Measurements from ENCODE around the gene IVD. TPM values are rescaled to one million over a fixed set of nuclear protein-coding genes. Genes with fewer than 3 reads are reported as not detected.
A peak's percentile ranks its signal among the peaks of the same experiment; 100 is the strongest.

Gene IVD
- polyA plus RNA-seq, 3 donors from 2014 or later, result 41.8 to 63.0 (median 60.6) TPM

DNA sequence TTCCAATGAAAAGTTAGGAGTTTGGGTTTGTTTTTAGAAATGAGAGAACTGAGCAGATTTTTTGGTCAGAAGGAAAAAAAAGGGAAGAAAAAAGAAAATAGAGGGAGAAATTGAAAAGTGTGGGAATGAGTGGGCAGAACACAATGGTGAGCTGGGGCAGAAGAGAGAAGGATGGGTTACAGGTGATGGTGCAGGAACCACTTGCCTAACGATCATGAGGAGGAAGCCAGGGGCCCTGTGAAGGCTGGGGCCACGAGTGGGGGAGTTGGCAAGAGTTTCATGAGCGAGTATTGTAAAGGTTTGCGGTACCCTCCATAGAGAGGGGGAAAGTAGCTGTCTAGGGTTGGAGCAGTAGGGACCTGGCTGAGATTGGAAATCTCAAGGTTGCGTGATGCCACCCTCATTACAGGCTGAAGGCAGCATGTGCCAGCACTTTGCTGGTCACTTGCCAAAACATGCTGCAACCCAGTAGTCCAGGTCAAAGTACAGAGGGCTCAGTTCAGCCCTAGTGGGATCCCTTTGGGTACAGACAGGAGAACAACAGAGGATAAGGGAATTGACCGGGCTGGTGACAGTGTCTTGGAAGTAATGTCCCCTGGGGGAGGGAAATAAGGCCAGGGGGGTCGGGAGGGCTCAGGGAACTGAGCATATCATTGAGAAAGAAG lies 6.6 kb downstream of the IVD start:
- H3K9me3 Mint-ChIP-seq, result no peaks in the 10 kb centered on the region
- H3K27me3 Mint-ChIP-seq (ENCODE audit: low read depth in 3 of 3), result no peaks in the 10 kb centered on the region
- H3K27ac Mint-ChIP-seq, result peak overlapping the region in 4 of 6 donors; percentile 4 to 74 (median 37)
- H3K36me3 Mint-ChIP-seq, result peaks cover 24 to 40% (median 33%) of the 10 kb centered on the region in 3 donors
- DNase-seq, result no peak
- H3K4me3 Mint-ChIP-seq, result no peak overlapping the region
- peaks cover 7 to 11% of the 10 kb centered on the region in 2 donors for H3K4me1 Mint-ChIP-seq

DNA sequence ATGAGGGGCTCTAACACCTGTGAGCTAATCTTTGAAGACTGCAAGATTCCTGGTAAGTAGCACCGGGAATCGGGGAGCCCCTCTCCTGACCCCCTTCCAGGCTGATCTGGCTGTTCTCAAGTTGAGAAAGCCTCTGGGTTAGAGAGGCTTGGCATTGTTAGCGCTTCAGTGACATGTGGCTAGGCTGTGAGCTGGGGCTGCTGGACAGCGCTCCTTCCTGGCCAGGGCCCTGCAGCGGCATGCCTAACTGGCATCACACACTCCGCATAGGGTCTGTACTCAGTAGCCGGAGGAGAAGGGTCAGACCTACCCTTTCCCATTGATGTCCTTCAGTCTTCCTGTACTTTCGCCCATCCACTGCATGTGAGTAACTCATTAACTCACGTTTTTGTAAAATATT lies 7.4 kb downstream of the IVD start:
- H3K4me3 Mint-ChIP-seq, result no peak overlapping the region
- H3K36me3 Mint-ChIP-seq, result peaks cover 27 to 40% (median 36%) of the 10 kb centered on the region in 3 donors
- H3K9me3 Mint-ChIP-seq, result no peaks in the 10 kb centered on the region
- H3K4me1 Mint-ChIP-seq, result peaks cover 0 to 3% of the 10 kb centered on the region in 2 donors
- no peak for DNase-seq
- H3K27me3 Mint-ChIP-seq (ENCODE audit: low read depth in 3 of 3), result no peaks in the 10 kb centered on the region
- H3K27ac Mint-ChIP-seq, result no peak overlapping the region

DNA sequence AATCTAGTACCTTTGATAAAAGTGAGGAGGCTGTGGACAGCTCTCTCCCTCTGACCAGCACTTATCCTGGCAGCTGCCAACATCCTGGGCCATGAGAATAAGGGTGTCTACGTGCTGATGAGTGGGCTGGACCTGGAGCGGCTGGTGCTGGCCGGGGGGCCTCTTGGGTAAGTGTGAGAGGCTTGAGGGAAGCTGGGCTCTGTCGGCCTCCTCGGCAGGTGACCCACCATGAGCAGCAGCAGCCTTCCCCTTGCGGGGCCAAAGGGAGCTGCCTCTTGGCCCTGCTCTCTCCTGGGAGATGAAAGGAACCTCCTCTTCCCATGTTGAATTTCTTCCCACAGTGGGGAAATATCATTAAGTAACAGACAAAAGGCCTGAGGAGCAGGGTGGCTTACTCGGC lies 9.2 kb downstream of the IVD start:
- no peak for DNase-seq
- H3K9me3 Mint-ChIP-seq, result no peaks in the 10 kb centered on the region
- no peaks in the 10 kb centered on the region for H3K27me3 Mint-ChIP-seq (ENCODE audit: low read depth in 3 of 3)
- no peak overlapping the region for H3K4me3 Mint-ChIP-seq
- peak overlapping the region in 1 of 6 donors; percentile 7 for H3K27ac Mint-ChIP-seq
- peaks cover 28 to 40% (median 36%) of the 10 kb centered on the region in 3 donors for H3K36me3 Mint-ChIP-seq
- H3K4me1 Mint-ChIP-seq, result no peaks in the 10 kb centered on the region

DNA sequence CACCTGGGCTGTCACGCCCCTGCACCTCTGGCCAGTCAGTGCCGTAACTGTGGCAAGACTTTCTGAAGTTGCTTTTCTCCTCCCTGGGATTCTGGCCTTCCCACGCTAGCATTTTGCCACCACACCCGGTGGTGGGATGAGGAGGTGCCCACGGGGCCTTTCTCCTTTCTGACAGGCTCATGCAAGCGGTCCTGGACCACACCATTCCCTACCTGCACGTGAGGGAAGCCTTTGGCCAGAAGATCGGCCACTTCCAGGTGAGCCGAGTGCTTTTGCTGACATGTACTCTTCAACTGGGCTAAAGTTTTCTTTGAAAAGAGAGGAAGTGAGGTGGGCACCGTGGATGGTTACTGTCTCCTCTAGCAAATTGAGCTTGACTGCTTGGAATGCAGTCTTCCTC lies 9.6 kb downstream of the IVD start:
- H3K4me1 Mint-ChIP-seq, result no peaks in the 10 kb centered on the region
- no peak for DNase-seq
- no peaks in the 10 kb centered on the region for H3K9me3 Mint-ChIP-seq
- H3K27me3 Mint-ChIP-seq (ENCODE audit: low read depth in 3 of 3), result no peaks in the 10 kb centered on the region
- H3K27ac Mint-ChIP-seq, result peak overlapping the region in 1 of 6 donors; percentile 43
- no peak overlapping the region for H3K4me3 Mint-ChIP-seq
- H3K36me3 Mint-ChIP-seq, result peaks cover 26 to 37% (median 34%) of the 10 kb centered on the region in 3 donors

- peaks cover 18 to 29% (median 26%) of the 10 kb centered on the region in 3 donors for H3K36me3 Mint-ChIP-seq
- H3K27me3 Mint-ChIP-seq (ENCODE audit: low read depth in 3 of 3), result peaks cover 0 to 2% (median 0%) of the 10 kb centered on the region in 3 donors
- no peaks in the 10 kb centered on the region for H3K9me3 Mint-ChIP-seq
- H3K27ac Mint-ChIP-seq, result peak overlapping the region in 1 of 6 donors; percentile 46
- DNase-seq, result no peak
- H3K4me3 Mint-ChIP-seq, result no peak overlapping the region
- no peaks in the 10 kb centered on the region for H3K4me1 Mint-ChIP-seq
These were observed 10.5 kb downstream of the IVD start for GRCh38 chr15:40416056-40416455.

- Mint-ChIP-seq H3K4me1 (peaks cover 0 to 4% of the 10 kb centered on the region in 2 donors), H3K36me3 (peaks cover 7 to 13% (median 13%) of the 10 kb centered on the region in 3 donors), H3K27me3 (ENCODE audit: low read depth in 3 of 3) (peaks cover 0 to 2% (median 0%) of the 10 kb centered on the region in 3 donors), H3K27ac (peak overlapping the region in 1 of 6 donors; percentile 35), H3K4me3 (no peak overlapping the region), H3K9me3 (no peaks in the 10 kb centered on the region)
- DNase-seq, result no peak
These were observed 12.5 kb downstream of the IVD start for GRCh38 chr15:40418126-40418525.

DNA sequence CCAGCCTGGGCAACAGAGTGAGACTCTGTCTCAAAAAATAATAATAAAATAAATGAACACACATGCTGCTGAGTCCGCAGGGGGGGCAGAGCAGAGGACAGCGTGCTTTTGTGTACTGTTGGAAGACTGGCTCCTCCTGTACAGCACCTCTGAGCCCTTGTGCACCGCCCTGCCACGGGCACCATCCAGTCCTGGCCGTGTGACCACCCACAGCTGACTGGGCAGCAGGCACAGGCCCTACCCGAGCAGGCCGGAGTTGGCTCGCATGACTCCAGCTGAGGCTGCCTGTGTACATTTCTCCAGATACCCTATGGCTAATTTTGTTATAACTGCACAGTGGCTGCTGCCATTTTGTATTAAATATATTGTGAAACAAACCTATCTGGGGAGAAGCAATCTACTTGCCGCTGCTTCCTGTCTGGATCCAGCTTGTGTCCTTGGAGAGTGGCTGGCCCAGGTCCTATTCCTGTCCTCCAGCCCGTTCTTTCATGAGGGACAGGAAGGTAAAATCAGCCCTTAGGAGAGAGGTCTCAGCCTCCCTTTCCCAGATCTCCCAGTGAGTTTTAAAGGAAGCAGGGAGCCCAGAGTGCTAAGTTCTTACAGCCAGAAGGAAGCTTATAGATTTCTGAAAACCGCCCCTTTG lies 14.6 kb downstream of the IVD start:
- peaks cover 0 to 6% (median 5%) of the 10 kb centered on the region in 3 donors for H3K27me3 Mint-ChIP-seq (ENCODE audit: low read depth in 3 of 3)
- H3K36me3 Mint-ChIP-seq, result peaks cover 7 to 13% (median 8%) of the 10 kb centered on the region in 3 donors
- H3K4me3 Mint-ChIP-seq, result no peak overlapping the region
- DNase-seq, result no peak
- peaks cover 0 to 6% of the 10 kb centered on the region in 2 donors for H3K4me1 Mint-ChIP-seq
- H3K9me3 Mint-ChIP-seq, result no peaks in the 10 kb centered on the region
- H3K27ac Mint-ChIP-seq, result peak overlapping the region in 1 of 6 donors; percentile 5

DNA sequence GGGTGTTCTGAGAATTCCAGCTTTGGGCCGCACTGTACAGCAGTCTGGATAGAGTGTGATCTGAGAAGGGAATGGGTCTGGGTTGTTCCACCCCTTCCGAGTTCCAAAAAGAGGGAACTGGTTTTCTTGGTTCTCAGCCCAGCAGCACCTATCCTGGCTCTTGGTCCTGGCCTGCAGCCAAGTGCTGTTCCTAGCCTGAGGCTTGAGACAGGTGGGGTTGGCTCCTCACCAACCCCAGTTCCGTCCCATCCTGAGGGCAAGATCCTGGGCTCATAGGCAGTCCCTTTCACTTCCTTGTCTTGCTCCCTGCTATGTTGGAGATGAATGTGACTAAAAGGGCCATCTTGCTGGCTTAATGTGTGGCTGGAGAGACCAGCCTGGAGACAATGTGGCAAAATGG lies 15.2 kb downstream of the IVD start:
- Mint-ChIP-seq H3K27me3 (ENCODE audit: low read depth in 3 of 3) (peaks cover 0 to 6% (median 5%) of the 10 kb centered on the region in 3 donors), H3K36me3 (peaks cover 2 to 10% (median 4%) of the 10 kb centered on the region in 3 donors), H3K4me3 (no peak overlapping the region), H3K27ac (no peak overlapping the region), H3K4me1 (peaks cover 0 to 6% of the 10 kb centered on the region in 2 donors), H3K9me3 (no peaks in the 10 kb centered on the region)
- DNase-seq, result no peak

GRCh38 chr15:40421246-40422157 lies 15.9 kb downstream of the IVD start:
- Mint-ChIP-seq H3K27me3 (ENCODE audit: low read depth in 3 of 3) (peaks cover 0 to 6% (median 5%) of the 10 kb centered on the region in 3 donors), H3K9me3 (no peaks in the 10 kb centered on the region), H3K27ac (peak overlapping the region in 1 of 6 donors; percentile 24), H3K36me3 (peaks cover 0 to 10% (median 4%) of the 10 kb centered on the region in 3 donors), H3K4me1 (peaks cover 0 to 6% of the 10 kb centered on the region in 2 donors), H3K4me3 (no peak overlapping the region)
- DNase-seq, result peak; percentile 68 to 73 (median 70)

- H3K36me3 Mint-ChIP-seq, result peaks cover 0 to 7% (median 6%) of the 10 kb centered on the region in 3 donors
- no peak overlapping the region for H3K27ac Mint-ChIP-seq
- H3K4me3 Mint-ChIP-seq, result no peak overlapping the region
These were observed 19.0 kb downstream of the IVD start for GRCh38 chr15:40424483-40425115.

DNA sequence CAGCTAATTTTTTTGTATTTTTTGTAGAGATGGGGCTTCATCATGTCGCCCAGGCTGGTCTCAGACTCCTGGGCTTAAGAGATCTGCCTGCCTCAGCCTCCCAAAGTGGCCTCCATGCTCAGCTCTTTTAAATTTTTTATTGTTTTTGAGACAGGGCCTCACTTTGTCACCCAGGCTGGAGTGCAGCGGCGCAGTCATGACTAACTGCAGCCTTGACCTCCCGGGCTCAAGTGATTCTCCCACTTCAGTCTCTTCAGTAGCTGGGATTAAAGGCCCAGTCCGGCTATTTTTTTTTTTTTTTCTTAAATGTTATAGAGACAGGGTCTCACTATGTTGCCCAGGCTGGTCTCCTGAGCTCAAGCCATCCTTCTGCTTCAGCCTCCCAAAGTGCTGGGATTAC lies 20.1 kb downstream of the IVD start:
- H3K4me1 Mint-ChIP-seq, result peaks cover 0 to 6% of the 10 kb centered on the region in 2 donors
- DNase-seq, result no peak
- no peaks in the 10 kb centered on the region for H3K9me3 Mint-ChIP-seq
- no peak overlapping the region for H3K27ac Mint-ChIP-seq
- H3K27me3 Mint-ChIP-seq (ENCODE audit: low read depth in 3 of 3), result peaks cover 0 to 7% (median 5%) of the 10 kb centered on the region in 3 donors
- H3K36me3 Mint-ChIP-seq, result peaks cover 0 to 11% (median 6%) of the 10 kb centered on the region in 3 donors
- H3K4me3 Mint-ChIP-seq, result no peak overlapping the region

More at GRCh38 chr15:40424483-40425115, 19.0 kb downstream of the IVD start:
- no peak for DNase-seq
- H3K27me3 Mint-ChIP-seq (ENCODE audit: low read depth in 3 of 3), result peaks cover 0 to 9% (median 5%) of the 10 kb centered on the region in 3 donors
- no peaks in the 10 kb centered on the region for H3K9me3 Mint-ChIP-seq
- peaks cover 0 to 6% of the 10 kb centered on the region in 2 donors for H3K4me1 Mint-ChIP-seq

GRCh38 chr15:40427188-40427587 lies 21.6 kb downstream of the IVD start:
- H3K9me3 Mint-ChIP-seq, result no peaks in the 10 kb centered on the region
- DNase-seq, result no peak
- peaks cover 0 to 7% (median 5%) of the 10 kb centered on the region in 3 donors for H3K27me3 Mint-ChIP-seq (ENCODE audit: low read depth in 3 of 3)
- H3K4me1 Mint-ChIP-seq, result peaks cover 0 to 2% of the 10 kb centered on the region in 2 donors
- H3K4me3 Mint-ChIP-seq, result no peak overlapping the region
- peaks cover 0 to 11% (median 6%) of the 10 kb centered on the region in 3 donors for H3K36me3 Mint-ChIP-seq
- no peak overlapping the region for H3K27ac Mint-ChIP-seq

GRCh38 chr15:40428185-40428584 lies 22.6 kb downstream of the IVD start:
- no peak overlapping the region for H3K4me3 Mint-ChIP-seq
- no peak overlapping the region for H3K27ac Mint-ChIP-seq
- peaks cover 0 to 2% of the 10 kb centered on the region in 2 donors for H3K4me1 Mint-ChIP-seq
- H3K27me3 Mint-ChIP-seq (ENCODE audit: low read depth in 3 of 3), result peaks cover 0 to 7% (median 4%) of the 10 kb centered on the region in 3 donors
- peaks cover 0 to 11% (median 6%) of the 10 kb centered on the region in 3 donors for H3K36me3 Mint-ChIP-seq
- H3K9me3 Mint-ChIP-seq, result no peaks in the 10 kb centered on the region
- no peak for DNase-seq
